Activated CD8-positive, alpha-beta T cell treated with anti-CD3 and anti-CD28 coated beads for 36 hours (primary cell): ENCODE results near the gene HOXB9. TPM values are rescaled to one million over a fixed set of nuclear protein-coding genes. Genes with fewer than 3 reads are reported as not detected.

Experiments
- ATAC-seq: fragments of 200-7000 bp; cut with Tn5 transposase; one replicate; pipeline ENCODE4 v1.10.0; 2021; ENCODE audit warnings: mild to moderate bottlenecking, moderate library complexity
- CTCF ChIA-PET: fragments of 350-600 bp; sonication (Branson Sonifier 250); formaldehyde crosslinking; loops from one replicate; lab custom pipeline; 2021; ENCODE audit warnings: antibody characterized with exemption; lab: Charles Lee
- POLR2A ChIA-PET: fragments of 350-600 bp; sonication (Branson Sonifier 250); formaldehyde crosslinking; loops from one replicate; lab custom pipeline; 2021; ENCODE audit warnings: antibody characterized with exemption; lab: Charles Lee
- DNase-seq: peaks from one replicate; pipeline ENCODE4 v3.0.0-alpha.2; 2020
- H3K27ac Mint-ChIP-seq: one replicate; pipeline ENCODE4 v1.8.0; 2021; ENCODE audit warnings: mild to moderate bottlenecking, mixed read lengths
- H3K27me3 Mint-ChIP-seq: one replicate; pipeline ENCODE4 v1.8.0; 2021; ENCODE audit warnings: mixed read lengths
- H3K36me3 Mint-ChIP-seq: one replicate; pipeline ENCODE4 v1.8.0; 2021; ENCODE audit warnings: low read depth, mixed read lengths
- H3K4me1 Mint-ChIP-seq: one replicate; pipeline ENCODE4 v1.8.0; 2021; ENCODE audit warnings: low read depth, mixed read lengths
- H3K4me3 Mint-ChIP-seq: one replicate; pipeline ENCODE4 v1.8.0; 2021; ENCODE audit warnings: mild to moderate bottlenecking, moderate library complexity, mixed read lengths
- H3K9me3 Mint-ChIP-seq: one replicate; pipeline ENCODE4 v1.8.0; 2021; ENCODE audit warnings: mixed read lengths
- CTCF ChIP-seq: fragments of 200-600 bp; IDR thresholded peaks from one replicate; pipeline ENCODE4 v1.8.0; 2022; ENCODE audit warnings: antibody characterized with exemption, mild to moderate bottlenecking
- intact Hi-C: fragments of 100-400 bp; cut with micrococcal nuclease; formaldehyde crosslinking; loops from one replicate; pipeline ENCODE4 v1.10.0; 2022
- total RNA-seq, 2 experiments: library from RNA; stranded (reverse); gene quantifications; one replicate each; pipeline ENCODE4 v1.2.3, GENCODE V29; 2021

The HOXB9 gene
- total RNA-seq, 2 experiments from 2014 or later = 6.9 to 7.0 TPM

- ChIA-PET CTCF (interaction anchor here (0.8 to 4.9 kb wide), 13 partner anchors 9 to 589 kb away, joined by 3 to 40 read pairs (median 4); partner anchors contain the start of genes HOXB5 and HOXB9), POLR2A (interaction anchor here (3.9 kb wide), 1 partner anchor 12 kb away, joined by 19 read pairs; the partner anchor contains the start of gene HOXB9)
- no peak overlapping the region for H3K27ac Mint-ChIP-seq
- intact Hi-C loops = loop anchor here (10.0 kb wide), 1 partner anchor 111 kb away; the partner anchor contains the start of genes HOXB13, PRAC1 and PRAC2
- peaks cover 47% of the 10 kb centered on the region for H3K4me1 Mint-ChIP-seq
- H3K36me3 Mint-ChIP-seq = no peaks in the 10 kb centered on the region
- ATAC-seq (peak; percentile 11), DNase-seq (peak; percentile 51)
- peaks cover 81% of the 10 kb centered on the region for H3K27me3 Mint-ChIP-seq
- no peaks in the 10 kb centered on the region for H3K9me3 Mint-ChIP-seq
- TF ChIP-seq CTCF = no peak
- H3K4me3 Mint-ChIP-seq = peak overlapping the region; percentile 35
Measured at GRCh38 chr17:48613862-48614694, 12.1 kb downstream of the HOXB9 start.

- Mint-ChIP-seq H3K9me3 (no peaks in the 10 kb centered on the region), H3K4me3 (peak overlapping the region; percentile 74), H3K27ac (no peak overlapping the region), H3K4me1 (peaks cover 37% of the 10 kb centered on the region), H3K36me3 (no peaks in the 10 kb centered on the region), H3K27me3 (peaks cover 80% of the 10 kb centered on the region)
- POLR2A ChIA-PET = interaction anchor here (1.0 to 3.9 kb wide), 2 partner anchors 12 to 13 kb away, joined by 4 to 19 read pairs; partner anchors contain the start of gene HOXB9
- CTCF ChIA-PET = interaction anchor here (0.7 to 4.9 kb wide), 19 partner anchors 10 to 587 kb away, joined by 3 to 40 read pairs (median 4); partner anchors contain the start of genes HOXB3, HOXB5 and HOXB9
- DNase-seq (peak; percentile 64), ATAC-seq (peak; percentile 66)
- intact Hi-C loops = loop anchor here (10.0 kb wide), 1 partner anchor 112 kb away; the partner anchor contains the start of genes HOXB13, PRAC1 and PRAC2
- peak; percentile 50 for TF ChIP-seq CTCF
Measured at GRCh38 chr17:48612854-48613691, 13.1 kb downstream of the HOXB9 start.

- Mint-ChIP-seq H3K36me3 (no peaks in the 10 kb centered on the region), H3K4me3 (peak overlapping the region; percentile 74), H3K27me3 (peaks cover 79% of the 10 kb centered on the region), H3K9me3 (no peaks in the 10 kb centered on the region), H3K4me1 (peaks cover 35% of the 10 kb centered on the region), H3K27ac (no peak overlapping the region)
- TF ChIP-seq CTCF = no peak
- intact Hi-C loops = loop anchor here (10.0 kb wide), 1 partner anchor 112 kb away; the partner anchor contains the start of genes HOXB13, PRAC1 and PRAC2
- ChIA-PET POLR2A (interaction anchor here (1.0 to 3.9 kb wide), 2 partner anchors 11 to 14 kb away, joined by 4 to 19 read pairs; partner anchors contain the start of gene HOXB9), CTCF (interaction anchor here (0.7 to 4.9 kb wide), 17 partner anchors 10 to 587 kb away, joined by 3 to 40 read pairs (median 4); partner anchors contain the start of genes HOXB3, HOXB5 and HOXB9)
- no peak for ATAC-seq
- DNase-seq = no peak
Measured at GRCh38 chr17:48612456-48612853, 13.7 kb downstream of the HOXB9 start.

GRCh38 chr17:48611681-48612455 lies 14.3 kb downstream of the HOXB9 start:
- peak overlapping the region; percentile 88 for H3K4me3 Mint-ChIP-seq
- no peaks in the 10 kb centered on the region for H3K9me3 Mint-ChIP-seq
- peaks cover 78% of the 10 kb centered on the region for H3K27me3 Mint-ChIP-seq
- intact Hi-C loops = loop anchor here (10.0 kb wide), 1 partner anchor 113 kb away; the partner anchor contains the start of genes HOXB13, PRAC1 and PRAC2
- ATAC-seq = no peak
- ChIA-PET POLR2A (no interaction called here), CTCF (interaction anchor here (1.5 to 4.9 kb wide), 3 partner anchors 15 to 276 kb away, joined by 6 to 40 read pairs (median 6); partner anchors contain the start of gene HOXB9)
- peak; percentile 26 for DNase-seq
- no peaks in the 10 kb centered on the region for H3K36me3 Mint-ChIP-seq
- no peak overlapping the region for H3K27ac Mint-ChIP-seq
- no peak for TF ChIP-seq CTCF
- H3K4me1 Mint-ChIP-seq = peaks cover 30% of the 10 kb centered on the region
